Karpas-422 (cell line): ENCODE results near the gene PFN2. TPM values are rescaled to one million over a fixed set of nuclear protein-coding genes. Genes with fewer than 3 reads are reported as not detected.

ENCODE experiments used
- DNase-seq: peaks from one replicate; pipeline ENCODE4 v3.0.0-alpha.2; 2015
- H2AFZ ChIP-seq: fragments of 200-600 bp; sonication (generic); 2 replicates; pipeline ENCODE4 v1.6.1; 2014; ENCODE audit warnings: antibody characterized with exemption, low read length, mixed read lengths
- H3K27ac ChIP-seq: fragments of 200-600 bp; sonication (generic); 2 replicates; pipeline ENCODE4 v1.5.1; 2014; ENCODE audit warnings: mild to moderate bottlenecking, low read length, moderate library complexity
- H3K27me3 ChIP-seq: fragments of 200-600 bp; sonication (generic); 2 replicates; pipeline ENCODE4 v1.6.1; 2014; ENCODE audit warnings: low read length, mixed read lengths
- H3K36me3 ChIP-seq: fragments of 200-600 bp; sonication (generic); 2 replicates; pipeline ENCODE4 v1.6.1; 2014; ENCODE audit warnings: low read length, mixed read lengths; ENCODE audit not compliant: insufficient read depth
- H3K4me1 ChIP-seq: fragments of 200-600 bp; sonication (generic); 2 replicates; pipeline ENCODE4 v1.6.1; 2014; ENCODE audit warnings: mild to moderate bottlenecking, low read length, mixed read lengths
- H3K4me2 ChIP-seq: fragments of 200-600 bp; sonication (generic); 2 replicates; pipeline ENCODE4 v1.6.1; 2014; ENCODE audit warnings: low read length, low read depth, mild to moderate bottlenecking; ENCODE audit not compliant: poor library complexity, severe bottlenecking
- H3K4me3 ChIP-seq: fragments of 200-600 bp; sonication (generic); 2 replicates; pipeline ENCODE4 v1.5.1; 2014; ENCODE audit warnings: mild to moderate bottlenecking, antibody characterized with exemption, low read length, mixed read lengths
- H3K79me2 ChIP-seq: fragments of 200-600 bp; sonication (generic); 2 replicates; pipeline ENCODE4 v1.6.1; 2014; ENCODE audit warnings: mild to moderate bottlenecking, low read length, mixed read lengths
- H3K9ac ChIP-seq: fragments of 200-600 bp; sonication (generic); 2 replicates; pipeline ENCODE4 v1.6.0; 2014; ENCODE audit warnings: low read length
- H3K9me2 ChIP-seq: fragments of 200-600 bp; sonication (generic), shearing (Covaris generic); replicated peaks from 2 replicates; pipeline ENCODE4 v1.6.0; 2014; ENCODE audit warnings: mild to moderate bottlenecking, low read length, moderate library complexity; ENCODE audit not compliant: insufficient read depth
- H3K9me3 ChIP-seq: fragments of 300-700, 200-600 bp; sonication (generic); 2 replicates; pipeline ENCODE4 v1.6.1; 2014; ENCODE audit warnings: low read length, mixed read lengths
- H4K20me1 ChIP-seq: fragments of 200-600 bp; sonication (generic); 2 replicates; pipeline ENCODE4 v1.6.1; 2014; ENCODE audit warnings: mild to moderate bottlenecking, antibody characterized with exemption, low read length, low read depth; ENCODE audit not compliant: insufficient read depth
- total RNA-seq: library from RNA; depleted of rRNA; stranded (reverse); fragments of >200 nt; shearing (Covaris generic); gene quantifications from 2 replicates; pipeline ENCODE4 v1.2.3, GENCODE V29; 2014; ENCODE audit warnings: low replicate concordance

Gene PFN2
- total RNA-seq, 1 experiment from 2014 or later = 137 TPM

GRCh38 chr3:149964291-149964690 is 6.4 kb downstream of the PFN2 start:
- DNase-seq = no peak
- Histone ChIP-seq H4K20me1 (peaks cover 8% of the 10 kb centered on the region; the same call in 1 of the 2 replicates), H3K79me2 (peaks cover 74% of the 10 kb centered on the region)

DNA sequence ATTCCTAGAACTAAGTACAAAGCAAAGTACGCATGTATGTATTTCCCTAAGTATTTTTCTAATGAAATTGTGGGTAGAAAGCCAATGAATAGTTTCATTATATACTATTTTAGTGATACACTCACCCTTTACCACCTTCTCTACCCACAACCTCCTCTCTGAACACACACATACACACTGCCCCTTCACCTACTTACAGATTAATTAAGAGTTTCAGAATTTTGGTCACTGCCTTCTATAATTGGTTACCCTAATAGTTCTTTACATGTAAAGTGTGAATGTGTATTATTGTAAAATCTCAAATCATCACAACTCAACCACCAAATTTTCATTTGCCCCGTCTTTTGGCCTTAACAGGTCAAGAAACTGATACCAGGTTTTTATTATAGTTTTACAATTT is 7.2 kb downstream of the PFN2 start:
- Histone ChIP-seq H4K20me1 (peaks cover 6% of the 10 kb centered on the region; the same call in 1 of the 2 replicates), H3K36me3 (peaks cover 14% of the 10 kb centered on the region; the same call in 1 of the 2 replicates), H3K9me2 (no peaks in the 10 kb centered on the region), H3K4me2 (no peak overlapping the region), H3K4me3 (no peak overlapping the region), H2AFZ (no peak overlapping the region), H3K27me3 (no peaks in the 10 kb centered on the region), H3K79me2 (peaks cover 69% of the 10 kb centered on the region), H3K9me3 (no peaks in the 10 kb centered on the region), H3K9ac (no peak overlapping the region), H3K4me1 (peaks cover 55% of the 10 kb centered on the region), H3K27ac (no peak overlapping the region)
- DNase-seq = no peak

More at GRCh38 chr3:149964291-149964690, 6.4 kb downstream of the PFN2 start:
- peaks cover 14% of the 10 kb centered on the region; the same call in 1 of the 2 replicates for H3K36me3 ChIP-seq
- H2AFZ ChIP-seq = no peak overlapping the region
- H3K4me2 ChIP-seq = peak overlapping the region; percentile 23
- no peaks in the 10 kb centered on the region for H3K9me2 ChIP-seq
- no peaks in the 10 kb centered on the region for H3K27me3 ChIP-seq
- H3K9me3 ChIP-seq = no peaks in the 10 kb centered on the region
- no peak overlapping the region for H3K4me3 ChIP-seq
- H3K9ac ChIP-seq = no peak overlapping the region
- peaks cover 63% of the 10 kb centered on the region for H3K4me1 ChIP-seq
- H3K27ac ChIP-seq = peak overlapping the region; percentile 39; the same call in 1 of the 2 replicates

GRCh38 chr3:149959443-149959842 is 11.3 kb downstream of the PFN2 start:
- Histone ChIP-seq H3K27ac (no peak overlapping the region), H3K9me2 (no peaks in the 10 kb centered on the region), H3K9me3 (no peaks in the 10 kb centered on the region), H3K4me1 (peaks cover 37% of the 10 kb centered on the region), H3K79me2 (peaks cover 55% of the 10 kb centered on the region), H3K9ac (no peak overlapping the region), H3K36me3 (no peaks in the 10 kb centered on the region; the same call in 1 of the 2 replicates), H2AFZ (no peak overlapping the region), H3K4me2 (no peak overlapping the region), H4K20me1 (no peaks in the 10 kb centered on the region), H3K27me3 (no peaks in the 10 kb centered on the region), H3K4me3 (no peak overlapping the region)
- no peak for DNase-seq

GRCh38 chr3:149958171-149958796 is 12.4 kb downstream of the PFN2 start:
- H3K9me2 ChIP-seq = no peaks in the 10 kb centered on the region
- H4K20me1 ChIP-seq = no peaks in the 10 kb centered on the region
- peaks cover 54% of the 10 kb centered on the region for H3K79me2 ChIP-seq
- no peak overlapping the region for H3K4me3 ChIP-seq
- no peak overlapping the region for H3K27ac ChIP-seq
- H3K27me3 ChIP-seq = no peaks in the 10 kb centered on the region
- no peak overlapping the region for H3K9ac ChIP-seq
- peaks cover 36% of the 10 kb centered on the region for H3K4me1 ChIP-seq
- no peak overlapping the region for H3K4me2 ChIP-seq
- peaks cover 3% of the 10 kb centered on the region; the same call in 1 of the 2 replicates for H3K36me3 ChIP-seq
- no peaks in the 10 kb centered on the region for H3K9me3 ChIP-seq
- no peak overlapping the region for H2AFZ ChIP-seq
- no peak for DNase-seq

GRCh38 chr3:149957361-149958125 is 13.2 kb downstream of the PFN2 start:
- Histone ChIP-seq H3K79me2 (peaks cover 55% of the 10 kb centered on the region), H2AFZ (no peak overlapping the region), H3K36me3 (peaks cover 5% of the 10 kb centered on the region; the same call in 1 of the 2 replicates), H3K9ac (no peak overlapping the region), H3K9me2 (no peaks in the 10 kb centered on the region), H3K9me3 (no peaks in the 10 kb centered on the region), H3K4me3 (no peak overlapping the region), H3K4me2 (no peak overlapping the region), H3K27me3 (no peaks in the 10 kb centered on the region), H3K4me1 (peaks cover 35% of the 10 kb centered on the region), H3K27ac (no peak overlapping the region), H4K20me1 (no peaks in the 10 kb centered on the region)
- no peak for DNase-seq

GRCh38 chr3:149955449-149955848 is 15.2 kb downstream of the PFN2 start:
- Histone ChIP-seq H3K4me2 (peak overlapping the region; percentile 55), H3K9ac (no peak overlapping the region), H3K9me3 (no peaks in the 10 kb centered on the region), H3K4me3 (peak overlapping the region; percentile 9; the same call in 1 of the 2 replicates), H3K27me3 (no peaks in the 10 kb centered on the region), H2AFZ (no peak overlapping the region), H3K4me1 (peaks cover 35% of the 10 kb centered on the region), H3K9me2 (no peaks in the 10 kb centered on the region), H3K79me2 (peaks cover 70% of the 10 kb centered on the region), H4K20me1 (no peaks in the 10 kb centered on the region), H3K36me3 (peaks cover 9% of the 10 kb centered on the region), H3K27ac (peak overlapping the region; percentile 53)
- peak; percentile 50 for DNase-seq

DNA sequence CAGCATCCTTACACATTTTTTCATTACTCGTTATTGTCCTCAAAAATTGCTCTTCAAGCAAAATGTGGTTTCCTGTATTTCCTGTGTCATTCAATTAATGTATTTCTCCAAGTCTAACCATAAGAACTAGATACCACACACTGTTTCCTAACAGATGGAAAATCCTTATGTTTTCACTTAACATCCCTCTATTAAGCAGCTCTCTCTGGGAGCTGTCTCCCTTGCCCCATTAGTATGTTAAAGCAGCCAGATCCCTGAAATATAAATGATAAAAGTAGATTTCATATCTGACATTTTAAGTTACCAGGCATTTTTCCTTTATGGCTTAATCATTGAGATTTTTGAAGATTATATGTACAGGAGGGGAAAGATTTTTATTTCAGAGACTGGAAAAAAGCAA is 15.9 kb downstream of the PFN2 start:
- Histone ChIP-seq H3K4me3 (no peak overlapping the region), H4K20me1 (no peaks in the 10 kb centered on the region), H3K36me3 (peaks cover 9% of the 10 kb centered on the region), H3K27me3 (no peaks in the 10 kb centered on the region), H3K27ac (0 out of 2 replicates have a peak overlapping the region, but pooled peaks have one; percentile 53), H2AFZ (no peak overlapping the region), H3K9ac (no peak overlapping the region), H3K9me3 (no peaks in the 10 kb centered on the region), H3K79me2 (peaks cover 75% of the 10 kb centered on the region), H3K9me2 (no peaks in the 10 kb centered on the region), H3K4me1 (peaks cover 35% of the 10 kb centered on the region), H3K4me2 (peak overlapping the region; percentile 55)
- no peak for DNase-seq

GRCh38 chr3:149949181-149949580 is 21.5 kb downstream of the PFN2 start:
- Histone ChIP-seq H3K79me2 (peaks cover 71% of the 10 kb centered on the region), H3K27ac (no peak overlapping the region), H3K9ac (no peak overlapping the region), H4K20me1 (no peaks in the 10 kb centered on the region), H3K9me3 (no peaks in the 10 kb centered on the region), H3K9me2 (no peaks in the 10 kb centered on the region), H3K4me3 (no peak overlapping the region), H3K4me1 (peaks cover 13% of the 10 kb centered on the region), H2AFZ (no peak overlapping the region), H3K4me2 (no peak overlapping the region), H3K27me3 (no peaks in the 10 kb centered on the region), H3K36me3 (peaks cover 9% of the 10 kb centered on the region; the same call in 1 of the 2 replicates)
- DNase-seq = no peak
